Prostate gland (tissue), 2 donors: ENCODE measurements around the gene KANTR.
A peak's percentile ranks its signal among the peaks of the same experiment; 100 is the strongest.

ENCODE experiments used
- CTCF ChIP-seq, 4 experiments: fragments of 200-600 bp in 2 of 4; fragments of 450-650 bp in 2 of 4; sonication (generic) in 2 of 4; IDR thresholded peaks; 1 replicate in 3 of 4; 2 replicates in 1 of 4; pipeline ENCODE4 v1.5.1; 2016 to 2019; ENCODE audit warnings: antibody characterized with exemption in 4 of 4, mild to moderate bottlenecking in 2 of 4, moderate library complexity in 2 of 4
- POLR2A ChIP-seq: fragments of 450-650 bp; IDR thresholded peaks from one replicate; pipeline ENCODE4 v1.6.1; 2016; ENCODE audit warnings: antibody characterized with exemption, mild to moderate bottlenecking
- POLR2AphosphoS5 ChIP-seq: sonication (generic); formaldehyde crosslinking; IDR thresholded peaks from one replicate; pipeline ENCODE4 v1.6.1; 2017; ENCODE audit warnings: antibody characterized with exemption

DNA sequence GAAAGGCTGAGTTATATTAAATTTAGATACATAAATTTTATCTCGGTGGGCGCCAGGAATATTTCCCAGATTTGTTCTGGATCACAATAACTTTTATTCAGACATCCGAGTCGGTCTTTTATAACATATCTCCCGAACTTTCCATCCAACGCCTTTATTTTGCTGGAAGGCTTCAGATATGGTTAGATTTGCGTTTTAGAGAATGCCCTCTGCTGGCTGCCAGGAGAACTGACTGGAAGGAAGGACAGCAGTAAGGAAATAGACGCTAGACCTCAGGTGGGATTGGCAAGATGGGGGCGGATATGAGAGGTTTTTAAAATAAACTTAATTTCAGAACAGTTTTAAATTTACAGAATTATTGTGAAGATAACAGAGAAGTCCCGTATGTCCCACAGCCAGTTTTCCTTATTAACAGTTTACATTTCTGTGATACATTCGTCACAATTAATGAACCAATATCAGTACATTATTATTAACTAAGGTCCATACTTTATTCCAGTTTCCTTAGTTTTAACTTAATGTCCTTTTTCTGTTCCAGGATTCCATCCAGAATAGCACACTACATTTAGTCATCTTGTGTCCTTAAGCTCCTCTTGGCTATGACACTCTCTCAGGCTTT is 4.6 kb upstream of the KANTR start:
- peak; percentile 40 to 76 (median 64) for TF ChIP-seq CTCF (IDR thresholded peaks at IDR 0.05)
- TF ChIP-seq POLR2A: no peak
- TF ChIP-seq POLR2AphosphoS5: peak; percentile 23
